Stimulated activated CD8-positive, alpha-beta memory T cell treated with anti-CD3 and anti-CD28 coated beads, Interleukin-12 subunit alpha, Interleukin-12 subunit beta, amount 100 ng/mL, for 24 hours (primary cell): ENCODE results near the gene PDZRN4.
"Not testable (repeated sequence)": the region's sequence is repeated elsewhere in the genome, so short reads cannot be mapped to it uniquely, and the experiment has no call there.

ENCODE experiments used
- DNase-seq: peaks from one replicate; pipeline ENCODE4 v3.0.0-alpha.2; 2020; ENCODE audit errors: extremely low read depth

PDZRN4 gene

GRCh38 chr12:41558671-41559070 lies 370.6 kb downstream of the PDZRN4 start:
- no peak for DNase-seq

GRCh38 chr12:41563051-41563450 lies 374.9 kb downstream of the PDZRN4 start:
- no peak for DNase-seq

GRCh38 chr12:41564816-41565215 lies 376.7 kb downstream of the PDZRN4 start:
- no peak for DNase-seq

GRCh38 chr12:41566703-41567102 lies 378.6 kb downstream of the PDZRN4 start:
- no peak for DNase-seq

- no peak for DNase-seq
Observed at GRCh38 chr12:41573445-41573844, 385.3 kb downstream of the PDZRN4 start.

GRCh38 chr12:41576925-41577324 lies 388.8 kb downstream of the PDZRN4 start:
- no peak for DNase-seq

GRCh38 chr12:41577995-41578394 lies 389.9 kb downstream of the PDZRN4 start:
- DNase-seq, result no peak

- no peak for DNase-seq
Observed at GRCh38 chr12:41585784-41586183, 397.7 kb downstream of the PDZRN4 start.

- DNase-seq, result no peak
Observed at GRCh38 chr12:41587574-41587973, 399.5 kb downstream of the PDZRN4 start.

- DNase-seq, result no peak
Observed at GRCh38 chr12:41589878-41590277, 401.8 kb downstream of the PDZRN4 start.

GRCh38 chr12:41596190-41596589 lies 408.1 kb downstream of the PDZRN4 start:
- DNase-seq, result no peak

GRCh38 chr12:41604830-41605229 lies 416.7 kb downstream of the PDZRN4 start:
- DNase-seq, result no peak

GRCh38 chr12:41605545-41606305 lies 417.6 kb downstream of the PDZRN4 start:
- no peak for DNase-seq

- DNase-seq, result no peak
Observed at GRCh38 chr12:41606468-41607445, 418.6 kb downstream of the PDZRN4 start.

GRCh38 chr12:41612892-41613557 lies 424.9 kb downstream of the PDZRN4 start:
- no peak for DNase-seq

- DNase-seq, result not testable (repeated sequence)
Observed at GRCh38 chr12:41615174-41615573, 427.1 kb downstream of the PDZRN4 start.

- no peak for DNase-seq
Observed at GRCh38 chr12:41619705-41620104, 431.6 kb downstream of the PDZRN4 start.

- DNase-seq, result no peak
Observed at GRCh38 chr12:41621291-41621690, 433.2 kb downstream of the PDZRN4 start.
